Left renal pelvis (tissue), 4 donors: ENCODE data around the gene DCAF8. TPM values are rescaled to one million over a fixed set of nuclear protein-coding genes. Genes with fewer than 3 reads are reported as not detected.

Source experiments
- DNase-seq, 4 donors: peaks; one replicate each; pipeline ENCODE4 v3.0.0-alpha.2; 2013; ENCODE audit warnings: low read depth in 4 of 4, low spot score in 3 of 4
- polyA plus RNA-seq, 4 donors: library from polyadenylated mRNA; unstranded; fragments of 120-200 nt; gene quantifications; one replicate each; pipeline ENCODE4 v1.2.1, GENCODE V29; 2013; ENCODE audit not compliant: insufficient read length in 4 of 4

Gene DCAF8
- polyA plus RNA-seq, 4 donors: 133 to 272 (median 213) TPM

DNA sequence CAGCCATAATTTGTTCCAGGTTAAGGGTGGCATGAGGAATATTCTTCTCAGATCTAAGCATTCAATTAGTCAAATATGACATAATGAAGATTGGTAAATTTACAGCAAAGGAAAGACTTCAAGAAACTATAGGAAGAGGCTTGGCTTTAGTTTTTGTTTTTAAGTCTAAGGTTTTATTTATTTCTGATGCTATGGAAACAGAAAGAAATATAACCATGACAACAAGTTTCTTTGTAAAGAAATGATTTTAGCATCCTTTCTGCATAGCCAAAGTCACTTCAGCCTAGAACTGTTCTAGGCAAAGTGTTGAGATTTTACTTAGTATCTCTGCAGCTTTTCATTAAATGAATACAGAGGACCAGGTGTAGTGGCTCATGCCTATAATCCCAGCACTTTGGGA is 29.4 kb downstream of the DCAF8 start:
- DNase-seq: no peak

DNA sequence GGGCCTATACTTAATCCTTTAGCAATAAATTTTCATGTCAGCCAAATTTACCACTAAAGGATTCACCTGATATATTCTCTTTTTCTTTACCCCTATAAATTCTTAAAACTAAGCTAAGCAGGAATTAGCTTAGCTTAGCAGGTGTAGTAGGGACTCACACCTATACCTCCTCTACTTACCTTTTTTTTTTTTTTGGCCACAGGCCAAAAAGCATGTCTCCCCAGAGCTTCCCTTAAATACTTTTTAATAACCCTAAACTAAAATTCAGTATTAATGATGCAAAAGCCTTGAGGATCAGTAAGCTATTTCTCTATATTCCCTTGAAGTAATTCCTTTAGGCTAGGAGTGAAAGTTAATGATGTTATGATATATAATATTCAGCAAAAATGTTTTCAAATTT is 33.9 kb downstream of the DCAF8 start:
- DNase-seq: no peak

DNA sequence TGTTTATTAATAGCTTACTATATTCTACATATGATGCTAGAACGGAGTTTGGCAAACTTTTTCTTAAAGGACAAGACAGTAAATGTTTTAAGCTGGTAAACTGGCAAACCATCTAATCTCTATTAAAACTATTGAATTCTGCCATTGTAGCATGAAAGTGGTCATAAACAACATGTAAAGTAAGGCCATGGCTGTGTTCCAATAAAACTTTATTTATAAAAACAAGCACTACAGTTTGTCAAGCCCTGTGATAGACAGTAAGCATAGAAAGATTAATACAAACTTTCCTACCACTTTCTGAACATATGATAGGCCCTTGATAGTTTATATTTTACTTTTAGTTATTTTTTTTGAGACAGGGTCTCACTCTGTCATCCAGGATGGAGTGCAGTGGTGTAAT is 34.8 kb downstream of the DCAF8 start:
- DNase-seq: no peak

DNA sequence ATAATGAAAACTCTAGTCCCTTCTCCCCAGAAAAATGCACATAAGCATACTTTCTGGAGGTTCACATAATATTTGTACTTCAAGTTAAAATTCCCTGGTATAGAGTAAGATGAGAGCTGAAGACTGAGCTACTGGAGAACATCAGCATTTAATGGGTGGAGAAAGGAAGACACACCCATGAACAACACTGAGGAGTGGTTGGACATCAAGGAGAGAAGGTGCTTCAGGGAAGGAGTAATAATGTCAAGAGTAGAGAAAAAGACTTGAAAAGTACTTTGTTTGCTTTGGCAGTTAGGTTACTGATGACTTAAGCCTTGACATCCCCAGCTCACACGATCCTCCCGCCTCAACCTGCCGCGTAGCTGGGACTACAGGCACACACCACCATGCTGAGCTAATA is 35.3 kb downstream of the DCAF8 start:
- DNase-seq: no peak

DNA sequence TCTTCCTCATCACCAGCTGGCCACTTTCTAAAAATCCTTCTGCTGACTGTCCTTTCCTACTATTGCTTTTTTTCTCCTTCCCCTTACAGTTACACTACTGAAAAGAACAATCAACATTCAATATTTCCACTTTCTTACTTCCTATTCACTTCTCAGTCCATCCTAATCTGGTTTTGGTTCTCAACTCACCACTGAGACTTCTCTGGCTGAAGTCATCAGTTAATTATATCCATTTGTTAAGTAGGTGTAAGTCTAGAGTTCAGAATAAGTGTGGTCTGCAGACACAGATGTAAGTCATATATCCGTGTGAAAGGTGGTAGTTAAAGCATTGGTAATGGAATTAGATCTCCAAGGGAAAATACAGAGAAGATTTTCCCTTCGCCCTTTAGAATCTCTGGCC is 35.7 kb downstream of the DCAF8 start:
- no peak for DNase-seq

DNA sequence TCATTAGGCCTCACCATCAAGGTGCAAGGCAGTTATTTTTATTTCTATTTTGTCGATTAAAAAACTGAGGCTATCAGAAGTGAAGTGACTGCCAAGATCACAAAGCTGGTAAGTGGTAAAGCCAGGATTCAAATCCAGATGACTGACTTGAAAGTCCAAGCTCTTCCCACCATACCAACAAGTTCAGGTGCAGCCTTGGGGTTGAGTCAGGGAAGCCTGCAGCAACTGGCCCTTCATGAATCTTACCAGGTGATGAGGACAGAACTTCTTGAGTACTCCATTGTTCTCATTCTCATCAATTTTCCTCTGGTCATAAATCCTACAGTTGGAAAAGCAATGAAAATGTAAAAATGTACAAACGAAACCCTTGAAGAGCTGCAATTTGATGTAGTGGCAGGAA is 37.0 kb downstream of the DCAF8 start:
- no peak for DNase-seq

DNA sequence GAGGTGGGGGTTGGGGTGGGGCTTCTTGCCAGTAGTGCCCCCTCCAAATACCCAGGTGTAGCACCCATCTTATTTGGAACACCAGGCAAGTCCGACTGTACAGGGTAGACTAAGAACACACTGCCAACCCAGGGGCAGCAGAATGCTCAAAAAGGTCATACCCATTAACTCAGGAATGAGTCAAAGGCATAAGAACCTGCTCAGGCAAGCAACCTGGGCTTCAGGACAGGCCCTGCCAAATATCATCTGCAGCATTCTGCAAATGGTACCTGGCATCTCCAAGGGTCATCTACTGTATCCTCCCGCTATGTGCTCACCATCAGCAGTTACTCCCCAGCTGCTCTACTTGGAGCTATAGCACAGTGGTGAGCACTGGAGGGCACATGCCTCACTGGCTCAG is 37.7 kb downstream of the DCAF8 start:
- no peak for DNase-seq

DNA sequence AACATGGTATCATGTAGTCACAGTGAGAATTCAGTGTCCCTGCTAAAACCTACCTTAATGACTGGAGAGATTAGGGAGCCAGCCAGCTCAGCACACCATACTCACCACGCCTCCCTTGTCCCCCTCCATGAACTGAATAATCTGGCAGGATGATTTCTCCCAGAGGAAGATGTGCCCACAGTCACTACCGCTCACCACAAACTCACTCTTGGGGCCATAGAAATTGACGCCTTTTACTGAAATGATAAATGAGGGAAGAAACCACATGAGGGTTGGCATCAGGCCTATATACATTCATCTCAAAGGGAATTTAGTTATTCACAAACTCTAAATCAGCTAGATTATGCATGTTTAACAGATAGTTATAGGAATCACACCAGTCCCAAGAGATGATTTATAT is 39.8 kb downstream of the DCAF8 start:
- DNase-seq: no peak

DNA sequence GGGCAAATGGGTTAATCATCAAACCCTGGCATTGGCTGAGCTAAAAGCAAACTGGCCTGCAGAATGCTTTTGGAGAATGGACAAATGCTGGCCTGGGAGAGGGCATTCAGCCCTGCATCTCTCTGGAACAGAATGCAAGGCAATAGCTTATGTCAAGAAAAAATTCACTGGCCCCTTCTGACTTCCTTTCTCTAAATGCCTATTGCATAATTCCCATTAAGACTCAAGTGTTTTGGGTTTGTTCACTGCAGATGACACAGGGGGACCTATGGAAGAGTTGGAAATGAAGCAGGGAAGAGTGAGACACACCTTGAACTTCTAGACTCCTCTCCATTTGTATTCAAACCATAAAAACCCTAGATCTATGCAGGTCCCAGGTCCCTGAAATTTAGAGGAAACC is 41.3 kb downstream of the DCAF8 start:
- DNase-seq: no peak

DNA sequence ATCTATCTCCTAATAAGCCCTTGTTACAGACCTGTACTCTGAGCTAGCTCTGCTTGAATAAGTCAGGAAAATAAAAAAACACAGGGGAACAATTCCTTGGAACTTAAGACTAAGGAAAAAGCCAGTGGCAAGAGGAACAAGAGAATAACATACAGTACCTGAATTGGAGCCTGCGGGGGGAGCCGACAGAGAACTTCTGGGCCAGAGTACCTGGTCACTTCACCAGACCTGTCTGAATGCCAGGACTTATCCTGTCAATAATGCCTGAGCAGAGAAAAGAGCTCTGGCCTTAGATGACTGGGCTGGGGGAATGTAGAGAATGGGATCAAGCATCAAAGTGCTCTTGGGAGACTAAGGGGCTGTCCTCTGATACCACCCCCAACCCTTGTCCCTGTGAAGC is 42.0 kb downstream of the DCAF8 start:
- DNase-seq: no peak

DNA sequence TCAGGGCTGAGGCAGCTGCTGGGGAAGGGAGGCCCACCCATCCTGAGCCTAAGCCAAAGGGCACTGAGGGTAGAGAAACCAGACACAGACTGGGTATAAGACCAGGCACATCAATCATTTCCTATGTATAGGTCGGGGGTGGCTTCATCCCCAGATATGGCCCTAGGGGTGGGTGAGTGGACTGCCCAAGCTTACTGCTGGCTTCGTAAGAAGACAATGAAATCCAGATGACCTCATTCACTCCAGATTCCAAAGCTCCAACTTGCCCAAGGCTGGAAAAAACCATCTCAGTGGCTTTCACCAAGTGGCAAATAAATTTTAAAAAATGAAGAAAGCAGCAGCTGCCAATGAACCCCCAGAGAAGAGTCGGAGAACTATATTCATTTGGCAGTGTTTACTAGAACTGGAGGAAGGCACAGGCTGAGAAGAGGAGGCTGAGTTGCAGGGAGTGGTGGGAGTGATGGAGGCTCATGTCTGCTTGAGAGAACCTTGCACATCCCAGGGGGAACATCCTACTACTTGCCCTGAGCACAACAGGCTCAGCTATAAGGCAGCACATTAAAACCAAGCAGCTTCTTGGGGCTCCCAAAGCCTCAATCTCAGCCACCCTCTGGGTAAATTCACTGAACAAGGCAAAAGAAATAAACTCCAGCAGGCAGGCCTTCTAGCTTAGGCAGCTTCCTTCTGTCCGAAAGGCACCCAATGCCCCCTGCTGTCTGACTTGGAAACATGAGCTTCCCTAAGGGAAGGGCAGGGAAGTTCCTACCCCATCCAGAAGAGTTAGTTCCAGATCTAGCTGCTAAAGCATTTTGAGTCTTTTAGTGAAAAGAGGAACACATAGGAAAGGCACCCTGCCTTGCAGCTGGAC is 43.1 kb downstream of the DCAF8 start:
- no peak for DNase-seq

DNA sequence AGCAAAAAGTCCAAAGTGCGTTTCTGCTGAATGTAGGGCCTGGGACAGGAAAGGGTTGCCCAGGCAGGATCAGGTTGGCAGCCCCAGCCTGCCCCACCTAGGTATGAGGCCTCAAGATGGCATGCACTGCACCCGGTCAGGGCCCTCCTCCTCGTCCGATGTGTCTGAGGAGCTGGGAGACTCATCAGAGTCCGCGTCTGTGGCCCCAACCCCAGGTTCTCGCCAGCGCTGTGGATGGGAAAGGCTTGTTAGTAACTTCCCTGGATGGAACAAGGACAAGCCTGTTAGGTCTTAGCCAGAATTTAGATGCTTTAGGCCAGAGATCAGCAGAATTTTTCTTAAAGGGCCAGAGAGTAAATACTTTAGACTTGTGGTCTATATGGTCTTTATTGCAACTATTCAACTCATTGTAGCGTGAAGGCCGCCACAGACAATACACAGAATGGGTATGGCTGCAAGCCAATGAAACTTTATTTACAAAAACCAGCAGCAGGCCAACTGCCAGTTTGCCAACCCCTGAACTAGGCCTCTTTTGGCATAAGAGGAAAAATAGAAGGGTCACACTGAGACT is 44.8 kb downstream of the DCAF8 start:
- no peak for DNase-seq

DNA sequence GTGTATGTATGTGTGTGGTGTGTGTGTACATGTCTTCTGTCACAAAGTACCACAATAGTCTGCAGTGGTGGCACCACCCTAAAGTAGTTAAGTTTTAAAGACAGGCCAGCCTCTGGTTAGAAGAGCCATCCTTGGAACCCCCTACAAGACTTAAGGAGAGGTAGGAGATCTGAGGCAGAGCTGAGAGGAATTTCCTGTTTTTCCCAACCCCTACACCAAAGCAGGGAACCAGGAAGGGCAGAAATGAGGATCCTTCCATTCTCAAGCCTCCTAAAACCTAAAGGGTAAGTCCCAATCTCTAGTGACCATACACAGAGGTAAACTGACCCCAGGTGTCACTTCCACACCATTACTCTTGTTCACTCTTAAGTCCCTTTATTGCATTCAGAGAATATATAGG is 46.0 kb downstream of the DCAF8 start:
- DNase-seq: no peak

DNA sequence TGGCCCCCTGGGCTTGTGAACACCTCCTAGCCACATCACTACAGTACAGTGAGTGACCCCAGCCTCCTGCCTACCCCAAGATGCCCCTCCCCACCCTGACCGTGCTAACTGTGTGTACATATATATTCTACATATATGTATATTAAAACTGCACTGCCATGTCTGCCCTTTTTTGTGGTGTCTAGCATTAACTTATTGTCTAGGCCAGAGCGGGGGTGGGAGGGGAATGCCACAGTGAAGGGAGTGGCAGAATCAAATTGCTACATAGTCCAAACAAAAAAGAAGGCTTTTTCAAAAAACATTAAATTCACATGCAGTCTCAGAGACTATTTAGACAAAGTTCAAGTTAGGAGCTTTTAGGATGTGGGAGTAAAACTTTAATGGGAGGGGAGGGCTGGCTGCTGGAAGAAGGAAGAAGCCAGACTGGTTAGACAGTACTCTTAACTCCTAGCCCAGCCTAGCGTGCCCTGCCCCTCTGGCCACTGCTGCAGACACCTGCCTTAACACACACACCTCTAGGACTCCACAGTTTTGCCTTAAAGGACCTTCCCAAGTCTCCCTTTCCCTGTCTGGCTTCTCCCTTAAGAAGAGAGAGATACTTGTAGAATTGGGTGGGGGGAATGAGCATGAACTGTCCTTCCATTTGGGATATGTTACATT is 47.7 kb downstream of the DCAF8 start:
- no peak for DNase-seq

DNA sequence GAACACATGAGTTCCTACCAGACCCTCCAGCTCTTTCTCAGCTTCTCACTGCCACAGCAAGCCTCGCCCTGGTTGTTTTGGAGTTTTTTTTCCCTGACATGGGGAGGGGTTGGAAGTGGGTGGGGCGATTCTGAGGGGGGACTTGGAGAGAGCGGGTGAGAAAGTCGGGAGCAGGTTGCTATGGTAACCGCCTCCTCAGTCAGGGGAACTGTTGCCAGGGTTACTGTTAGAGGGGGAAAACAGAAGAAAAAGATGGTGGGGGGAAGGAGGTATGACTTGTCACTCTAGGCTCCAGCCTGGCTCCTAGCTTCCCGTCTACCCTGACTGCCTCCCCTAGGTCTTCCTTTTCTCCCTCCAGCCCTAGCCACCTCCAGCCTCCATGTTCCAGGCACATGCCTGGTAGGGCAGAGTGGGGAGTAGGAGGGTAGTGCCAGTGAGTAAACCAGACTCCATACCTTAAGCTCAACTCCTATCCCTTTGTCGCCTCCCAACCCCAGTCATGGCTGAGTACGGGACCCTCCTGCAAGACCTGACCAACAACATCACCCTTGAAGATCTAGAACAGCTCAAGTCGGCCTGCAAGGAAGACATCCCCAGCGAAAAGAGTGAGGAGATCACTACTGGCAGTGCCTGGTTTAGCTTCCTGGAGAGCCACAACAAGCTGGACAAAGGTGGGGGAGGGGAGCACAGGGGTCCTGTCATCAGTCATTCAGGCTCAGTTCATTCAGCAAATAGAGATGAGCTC is 51.1 kb downstream of the DCAF8 start:
- no peak for DNase-seq

DNA sequence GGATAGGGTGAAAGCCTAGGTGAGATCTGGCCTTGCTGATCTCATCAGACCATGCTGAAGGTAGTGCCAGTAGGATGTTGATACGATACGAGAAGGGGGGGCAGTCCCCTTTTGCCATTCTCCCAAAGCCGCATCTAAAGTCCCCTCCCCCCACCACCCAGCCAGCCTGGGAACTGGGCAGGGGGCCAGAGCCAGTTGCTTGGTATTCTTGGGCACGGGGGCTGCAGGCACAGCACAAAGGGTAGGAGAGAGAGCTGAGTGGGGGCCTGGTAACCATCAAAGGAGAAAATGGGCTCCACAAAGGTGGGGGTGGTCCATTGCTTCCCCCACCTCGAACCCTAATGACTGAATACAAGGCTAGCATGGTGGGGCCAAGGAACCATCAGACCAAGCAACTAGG is 51.8 kb downstream of the DCAF8 start:
- DNase-seq: no peak

DNA sequence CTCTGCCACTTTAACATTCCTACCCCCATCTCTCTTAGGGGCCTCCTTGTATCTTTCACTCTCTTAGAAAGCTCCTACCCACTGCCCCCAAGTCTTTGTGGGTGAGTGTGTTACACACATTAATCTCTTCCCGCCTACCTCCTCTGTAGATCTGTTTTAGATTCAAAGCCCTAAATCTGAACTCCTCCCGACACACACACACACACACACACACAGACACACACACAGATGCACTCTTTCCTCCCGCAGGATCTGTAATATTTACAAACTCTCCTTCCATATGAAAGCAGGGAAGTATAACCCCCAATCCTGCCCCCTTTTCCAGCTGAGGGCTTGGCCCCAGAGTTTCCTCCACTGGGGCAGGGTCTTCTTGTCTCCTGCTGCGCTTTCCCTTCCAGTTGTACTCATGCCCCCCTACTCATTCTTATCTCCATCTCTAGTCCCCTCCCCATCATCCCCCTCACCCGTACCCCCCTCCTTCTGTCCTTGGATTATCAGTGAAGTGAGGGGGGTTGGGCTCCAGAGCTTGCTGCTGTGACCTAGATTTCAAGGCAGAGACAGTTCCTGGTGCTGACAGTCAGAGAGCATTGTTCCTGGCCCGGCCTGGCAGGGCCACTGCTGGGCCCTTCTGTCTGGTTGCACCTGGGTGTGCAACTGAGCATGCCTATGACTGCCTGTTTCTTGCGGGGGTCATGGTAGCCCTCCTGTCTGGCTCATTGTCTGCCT is 52.9 kb downstream of the DCAF8 start:
- no peak for DNase-seq

DNA sequence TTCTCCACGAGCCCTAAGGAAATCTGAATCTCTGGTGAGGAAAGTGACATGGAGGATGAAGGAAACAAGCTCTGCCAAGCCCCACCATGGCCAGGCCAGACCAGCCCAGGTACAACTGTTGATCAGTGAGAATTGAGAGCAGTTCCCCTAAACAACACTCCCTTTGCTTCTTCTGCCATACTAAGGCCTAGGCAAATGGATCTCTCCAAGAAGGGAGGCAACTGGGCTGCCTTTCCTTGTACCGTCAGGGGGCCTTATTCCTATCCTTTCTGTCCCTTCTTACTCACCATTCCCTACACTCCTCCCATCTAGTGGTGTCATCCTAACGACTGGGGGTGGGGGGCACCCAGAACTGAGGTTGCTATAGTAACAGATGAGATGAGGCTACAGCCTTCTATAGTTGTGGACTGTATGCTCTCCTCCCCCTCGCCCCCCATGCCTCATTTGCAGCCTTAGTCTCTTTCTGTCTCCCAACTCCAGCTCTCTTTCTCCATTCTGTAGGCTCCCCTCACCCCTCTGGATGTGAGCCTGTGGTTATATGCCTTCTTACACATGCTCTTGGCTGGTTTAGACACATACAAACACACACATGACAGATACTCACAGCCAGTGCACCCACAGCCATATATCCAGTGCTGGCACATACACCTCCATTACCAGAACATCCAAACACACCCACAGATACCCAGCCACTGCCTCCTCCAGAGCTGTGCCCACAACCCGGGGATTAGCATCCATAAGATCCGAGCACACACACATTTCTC is 53.6 kb downstream of the DCAF8 start:
- no peak for DNase-seq

DNA sequence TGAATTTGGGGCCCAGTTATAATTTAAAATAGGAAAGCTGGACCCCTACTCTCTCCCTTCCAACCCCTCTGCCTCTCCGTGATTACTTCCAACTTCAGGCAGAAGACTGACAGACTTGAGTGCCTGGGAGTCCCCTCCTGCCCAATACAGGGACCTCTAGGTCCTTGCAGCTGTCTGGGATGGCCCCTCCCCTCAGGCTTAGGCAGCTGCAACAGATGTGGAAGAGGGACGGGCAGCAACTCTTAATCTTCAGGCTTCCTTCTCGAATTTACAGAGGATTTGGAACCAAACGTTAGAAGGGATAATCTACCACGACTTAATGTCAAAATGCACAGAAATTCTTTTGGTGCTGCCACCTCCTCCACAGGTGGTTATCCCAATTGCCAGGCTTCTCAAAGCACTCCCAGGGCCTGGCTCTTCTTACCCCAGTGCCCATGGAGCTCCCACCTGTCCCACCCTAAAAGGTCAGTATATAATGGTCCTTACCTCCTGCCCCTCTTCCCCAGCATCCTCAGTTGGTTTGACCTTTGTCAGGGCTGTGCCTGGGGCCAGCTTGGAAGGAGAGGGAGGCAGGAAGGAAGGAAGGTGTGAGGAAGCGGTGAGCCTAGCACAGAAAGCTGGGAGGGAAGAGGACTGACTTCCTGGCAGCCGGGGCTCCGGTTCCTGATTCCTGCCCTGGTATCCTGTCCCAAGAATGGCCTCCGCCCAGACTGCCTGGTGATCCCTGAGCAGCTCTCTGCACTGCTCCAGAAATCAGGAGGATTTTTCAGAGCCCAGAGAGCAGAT is 54.4 kb downstream of the DCAF8 start:
- DNase-seq: no peak
